ENCODE results near the gene AIFM3. TPM values are rescaled to one million over a fixed set of nuclear protein-coding genes. Genes with fewer than 3 reads are reported as not detected.
"Not testable (repeated sequence)": the region's sequence is repeated elsewhere in the genome, so short reads cannot be mapped to it uniquely, and the experiment has no call there.

Gene AIFM3
- total RNA-seq, 2 donors from 2014 or later = 0.34 to 1.2 TPM

DNA sequence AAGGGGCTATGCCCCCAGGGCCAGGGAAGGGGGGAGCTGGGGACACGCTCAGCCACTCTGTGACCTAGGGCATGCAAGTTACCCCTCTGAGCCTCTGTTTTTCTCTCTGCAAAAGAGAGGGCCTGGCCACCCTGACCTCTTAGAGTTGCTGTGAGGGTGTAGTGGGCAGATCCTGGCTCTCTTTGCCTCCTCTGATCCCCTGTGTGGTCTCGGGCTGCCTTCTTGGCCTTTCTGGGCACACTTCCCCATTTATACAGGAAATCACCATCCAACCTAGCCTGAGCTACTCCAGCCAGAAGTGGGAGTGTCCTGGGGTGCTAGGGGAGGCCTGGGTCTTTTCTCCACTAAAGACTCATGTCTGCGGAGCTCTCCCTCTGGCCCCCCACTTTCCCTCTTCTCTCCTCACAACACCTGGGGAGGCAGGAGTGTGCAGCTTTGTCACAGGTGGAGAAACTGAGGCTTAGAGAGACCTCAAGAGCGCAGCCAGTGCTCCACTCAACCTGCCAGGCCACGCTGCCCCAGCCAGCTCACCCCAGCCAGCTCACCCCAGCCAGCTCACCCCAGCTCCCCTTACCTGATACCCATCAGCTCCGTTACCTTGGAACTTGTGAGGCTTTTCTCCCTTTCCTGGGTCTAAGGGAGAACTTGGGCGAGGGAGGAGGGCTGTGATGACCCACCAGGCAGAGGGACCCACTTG is 1.4 kb downstream of the AIFM3 start:
- DNase-seq (no peak), ATAC-seq (no peak)
- Mint-ChIP-seq H3K4me1 (peaks cover 8% of the 10 kb centered on the region), H3K4me3 (no peak overlapping the region), H3K36me3 (ENCODE audit: low read depth) (no peaks in the 10 kb centered on the region), H3K27me3 (no peaks in the 10 kb centered on the region), H3K27ac (no peak overlapping the region)
- H3K9me3 ChIP-seq (ENCODE audit: control insufficient read depth, low read length, poor library complexity, severe bottlenecking) = no peaks in the 10 kb centered on the region

DNA sequence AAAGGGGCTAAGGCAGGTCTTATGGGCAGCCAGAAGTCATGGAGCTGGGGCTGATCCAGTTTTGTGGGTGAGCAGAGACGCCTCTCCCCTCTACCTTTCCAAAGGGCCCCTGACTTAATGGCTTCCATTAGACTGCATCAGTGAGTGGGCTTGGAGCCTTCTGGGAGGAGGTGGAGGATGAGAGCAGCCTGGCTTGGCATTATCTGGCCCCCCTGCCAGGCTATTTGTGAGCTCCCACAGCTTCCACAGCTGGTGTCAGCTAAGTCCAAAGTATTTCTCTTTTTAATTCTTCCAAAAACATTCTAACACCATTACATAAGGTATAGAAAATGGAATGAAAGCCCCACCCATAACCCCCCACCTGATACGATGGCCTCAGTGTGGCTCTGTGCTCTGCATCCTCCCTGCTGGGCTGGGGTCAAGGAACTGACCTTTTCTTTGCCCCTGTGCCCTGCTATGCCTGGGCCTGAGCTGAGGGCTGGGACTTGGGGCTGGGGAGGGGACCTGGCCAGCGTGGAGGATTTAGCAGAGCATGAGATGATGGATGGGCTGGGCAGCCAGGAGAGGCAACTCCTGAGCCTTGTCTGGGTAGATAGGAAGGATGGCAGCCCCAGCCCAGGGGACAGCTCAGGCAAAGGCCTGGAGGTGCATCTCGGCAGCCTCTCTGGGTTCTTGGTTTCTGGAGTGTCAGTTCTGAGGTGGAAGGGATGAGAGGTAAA is 4.0 kb downstream of the AIFM3 start:
- H3K4me3 Mint-ChIP-seq = no peak overlapping the region
- H3K27me3 Mint-ChIP-seq = no peaks in the 10 kb centered on the region
- ATAC-seq = no peak
- no peak for DNase-seq
- H3K9me3 ChIP-seq (ENCODE audit: control insufficient read depth, low read length, poor library complexity, severe bottlenecking) = no peaks in the 10 kb centered on the region
- H3K27ac Mint-ChIP-seq = no peak overlapping the region
- peaks cover 2% of the 10 kb centered on the region for H3K36me3 Mint-ChIP-seq (ENCODE audit: low read depth)
- peaks cover 3% of the 10 kb centered on the region for H3K4me1 Mint-ChIP-seq

DNA sequence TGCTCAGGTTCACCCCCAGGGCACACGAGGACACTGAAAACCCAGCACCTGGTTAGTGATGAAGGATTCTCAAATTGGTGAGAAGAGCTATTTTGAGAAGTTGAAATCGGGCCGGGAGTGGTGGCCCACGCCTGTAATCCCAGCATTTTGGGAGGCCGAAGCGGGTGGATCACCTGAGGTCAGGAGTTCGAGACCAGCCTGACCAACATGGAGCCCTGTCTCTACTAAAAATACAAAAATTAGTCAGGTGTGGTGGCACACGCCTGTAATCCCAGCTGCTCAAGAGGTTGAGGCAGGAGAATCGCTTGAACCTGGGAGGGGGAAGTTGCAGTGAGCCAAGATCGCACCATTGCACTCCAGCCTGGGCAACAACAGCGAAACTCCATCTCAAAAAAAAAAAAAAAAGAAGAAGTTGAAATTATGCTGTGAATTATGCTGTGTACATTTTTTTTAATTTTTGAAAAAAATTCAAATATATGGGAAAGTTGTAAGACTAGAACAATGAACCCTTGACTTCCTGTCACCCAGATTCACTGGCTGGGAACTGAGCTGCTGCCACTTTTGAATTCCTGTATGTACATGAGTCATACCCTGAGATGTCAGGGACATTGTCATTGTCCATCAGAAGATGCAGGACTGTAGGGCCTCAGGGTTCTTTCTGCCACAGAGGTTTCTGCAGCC is 5.1 kb downstream of the AIFM3 start:
- not testable (repeated sequence) for H3K9me3 ChIP-seq (ENCODE audit: control insufficient read depth, low read length, poor library complexity, severe bottlenecking); ATAC-seq; H3K27me3 Mint-ChIP-seq; H3K4me3 Mint-ChIP-seq; H3K36me3 Mint-ChIP-seq (ENCODE audit: low read depth); H3K4me1 Mint-ChIP-seq; H3K27ac Mint-ChIP-seq; DNase-seq

DNA sequence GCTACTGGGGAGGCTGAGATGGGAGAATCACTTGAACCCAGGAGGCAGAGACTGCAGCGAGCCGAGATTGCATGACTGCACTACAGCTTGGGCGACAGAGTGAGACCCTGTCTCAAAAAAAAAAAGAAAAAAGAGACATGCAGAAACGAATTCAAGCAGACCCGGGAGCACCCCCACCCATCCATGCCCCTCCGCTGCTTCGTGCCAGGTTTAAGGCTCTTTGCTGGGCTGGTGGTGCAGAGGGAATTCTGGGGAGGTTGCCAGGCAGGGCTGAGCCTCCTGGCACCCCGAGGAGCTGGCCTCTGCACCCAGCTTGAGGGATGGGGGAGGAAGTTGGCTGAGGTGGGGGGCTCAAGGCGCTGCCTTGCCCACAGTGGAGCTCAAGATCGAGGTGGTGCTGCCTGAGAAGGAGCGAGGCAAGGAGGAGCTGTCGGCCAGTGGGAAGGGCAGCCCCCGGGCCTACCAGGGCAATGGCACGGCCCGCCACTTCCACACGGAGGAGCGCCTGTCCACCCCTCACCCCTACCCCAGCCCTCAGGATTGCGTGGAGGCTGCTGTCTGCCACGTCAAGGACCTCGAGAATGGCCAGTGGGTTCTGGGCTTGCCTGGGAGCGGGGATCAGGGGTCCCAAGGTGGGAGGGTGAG is 6.0 kb downstream of the AIFM3 start:
- Mint-ChIP-seq H3K27ac (no peak overlapping the region), H3K4me3 (no peak overlapping the region), H3K36me3 (ENCODE audit: low read depth) (peaks cover 2% of the 10 kb centered on the region), H3K4me1 (peaks cover 4% of the 10 kb centered on the region), H3K27me3 (no peaks in the 10 kb centered on the region)
- DNase-seq (no peak), ATAC-seq (no peak)
- H3K9me3 ChIP-seq (ENCODE audit: control insufficient read depth, low read length, poor library complexity, severe bottlenecking) = no peaks in the 10 kb centered on the region

DNA sequence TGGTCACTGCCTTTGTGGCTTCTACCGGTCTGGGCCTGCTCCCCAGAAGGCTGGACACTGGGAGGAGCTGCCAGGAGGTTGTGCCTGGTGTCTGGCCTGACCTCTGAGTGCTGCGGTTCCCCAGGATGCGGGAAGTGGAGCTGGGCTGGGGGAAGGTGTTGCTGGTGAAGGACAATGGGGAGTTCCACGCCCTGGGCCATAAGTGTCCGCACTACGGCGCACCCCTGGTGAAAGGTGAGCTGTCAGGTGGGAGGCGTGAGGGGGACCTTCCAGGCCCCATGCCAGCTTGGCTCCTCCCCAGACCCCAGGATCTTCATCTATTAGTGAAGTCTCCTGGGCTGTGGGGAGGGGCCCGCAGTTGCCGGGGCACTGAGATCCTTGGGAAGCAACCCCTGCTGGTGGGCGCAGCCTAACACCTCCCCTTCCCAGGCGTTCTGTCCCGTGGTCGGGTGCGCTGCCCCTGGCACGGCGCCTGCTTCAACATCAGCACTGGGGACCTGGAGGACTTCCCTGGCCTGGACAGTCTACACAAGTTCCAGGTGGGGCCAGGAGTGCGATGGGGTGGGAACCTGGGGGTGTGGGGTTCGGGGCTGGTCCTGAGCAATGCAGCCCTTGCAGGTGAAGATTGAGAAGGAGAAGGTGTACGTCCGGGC is 6.7 kb downstream of the AIFM3 start:
- Mint-ChIP-seq H3K36me3 (ENCODE audit: low read depth) (peaks cover 2% of the 10 kb centered on the region), H3K4me3 (no peak overlapping the region), H3K4me1 (peaks cover 4% of the 10 kb centered on the region), H3K27me3 (no peaks in the 10 kb centered on the region), H3K27ac (peak overlapping the region; percentile 8)
- no peak for ATAC-seq
- DNase-seq = no peak
- H3K9me3 ChIP-seq (ENCODE audit: control insufficient read depth, low read length, poor library complexity, severe bottlenecking) = no peaks in the 10 kb centered on the region

DNA sequence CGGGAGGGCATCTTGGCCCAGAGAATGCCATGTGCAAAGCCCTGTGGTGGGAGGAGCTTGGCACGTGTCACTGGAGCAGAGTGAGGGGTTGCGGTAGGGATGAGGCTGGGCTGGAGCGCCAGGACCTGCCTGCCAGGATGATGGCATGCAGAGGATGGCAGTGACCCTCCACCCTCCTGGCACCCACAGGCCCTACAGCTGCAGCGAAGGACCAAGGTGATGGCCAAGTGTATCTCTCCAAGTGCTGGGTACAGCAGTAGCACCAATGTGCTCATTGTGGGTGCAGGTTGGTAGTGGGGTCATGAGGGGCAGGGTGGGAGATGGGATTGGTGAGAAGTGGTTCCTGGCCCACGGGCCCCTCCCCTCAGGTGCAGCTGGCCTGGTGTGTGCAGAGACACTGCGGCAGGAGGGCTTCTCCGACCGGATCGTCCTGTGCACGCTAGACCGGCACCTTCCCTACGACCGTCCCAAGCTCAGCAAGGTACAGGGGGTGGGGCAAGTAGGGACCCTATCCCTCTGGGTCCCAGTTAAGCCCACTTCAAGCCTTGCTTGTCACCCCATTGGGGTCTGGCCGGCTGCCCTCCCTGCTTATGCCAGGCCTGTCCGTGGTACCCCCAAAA is 7.4 kb downstream of the AIFM3 start:
- Mint-ChIP-seq H3K27ac (peak overlapping the region; percentile 8), H3K27me3 (no peaks in the 10 kb centered on the region), H3K36me3 (ENCODE audit: low read depth) (peaks cover 2% of the 10 kb centered on the region), H3K4me1 (peaks cover 9% of the 10 kb centered on the region), H3K4me3 (no peak overlapping the region)
- DNase-seq (no peak), ATAC-seq (no peak)
- no peaks in the 10 kb centered on the region for H3K9me3 ChIP-seq (ENCODE audit: control insufficient read depth, low read length, poor library complexity, severe bottlenecking)

DNA sequence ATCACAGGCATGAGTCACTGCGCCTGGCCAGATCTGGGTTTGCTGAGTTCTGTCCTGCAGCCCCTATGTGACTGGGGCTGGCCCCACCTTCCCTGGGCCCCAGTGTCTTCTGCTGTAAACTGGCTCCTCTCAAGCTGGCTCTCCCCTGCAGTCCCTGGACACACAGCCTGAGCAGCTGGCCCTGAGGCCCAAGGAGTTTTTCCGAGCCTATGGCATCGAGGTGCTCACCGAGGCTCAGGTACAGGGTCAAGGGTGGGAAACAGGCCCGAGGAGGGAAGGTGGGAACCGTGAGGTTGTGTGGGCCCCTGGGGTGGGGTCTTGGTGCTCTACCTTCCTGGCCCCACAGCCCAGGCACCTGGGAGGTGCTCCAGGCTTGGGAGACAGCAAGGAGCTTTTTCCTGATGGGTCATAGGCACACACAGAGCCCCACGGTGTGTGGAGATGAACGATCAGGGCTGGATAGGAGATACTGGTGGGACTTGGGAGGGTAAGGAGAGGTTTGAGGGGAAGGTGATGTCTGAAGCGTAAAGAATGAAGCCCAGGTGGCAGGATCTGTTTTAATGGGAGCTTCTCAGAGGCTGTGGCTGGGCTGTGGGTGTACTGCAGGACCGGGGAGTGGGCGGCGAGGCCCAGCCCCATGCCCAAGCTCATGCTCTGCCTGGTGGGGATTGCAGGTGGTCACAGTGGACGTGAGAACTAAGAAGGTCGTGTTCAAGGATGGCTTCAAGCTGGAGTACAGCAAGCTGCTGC is 8.7 kb downstream of the AIFM3 start:
- no peak overlapping the region for H3K27ac Mint-ChIP-seq
- no peaks in the 10 kb centered on the region for H3K9me3 ChIP-seq (ENCODE audit: control insufficient read depth, low read length, poor library complexity, severe bottlenecking)
- ATAC-seq (no peak), DNase-seq (no peak)
- H3K4me1 Mint-ChIP-seq = peaks cover 17% of the 10 kb centered on the region
- H3K36me3 Mint-ChIP-seq (ENCODE audit: low read depth) = peaks cover 2% of the 10 kb centered on the region
- H3K4me3 Mint-ChIP-seq = no peak overlapping the region
- no peaks in the 10 kb centered on the region for H3K27me3 Mint-ChIP-seq

DNA sequence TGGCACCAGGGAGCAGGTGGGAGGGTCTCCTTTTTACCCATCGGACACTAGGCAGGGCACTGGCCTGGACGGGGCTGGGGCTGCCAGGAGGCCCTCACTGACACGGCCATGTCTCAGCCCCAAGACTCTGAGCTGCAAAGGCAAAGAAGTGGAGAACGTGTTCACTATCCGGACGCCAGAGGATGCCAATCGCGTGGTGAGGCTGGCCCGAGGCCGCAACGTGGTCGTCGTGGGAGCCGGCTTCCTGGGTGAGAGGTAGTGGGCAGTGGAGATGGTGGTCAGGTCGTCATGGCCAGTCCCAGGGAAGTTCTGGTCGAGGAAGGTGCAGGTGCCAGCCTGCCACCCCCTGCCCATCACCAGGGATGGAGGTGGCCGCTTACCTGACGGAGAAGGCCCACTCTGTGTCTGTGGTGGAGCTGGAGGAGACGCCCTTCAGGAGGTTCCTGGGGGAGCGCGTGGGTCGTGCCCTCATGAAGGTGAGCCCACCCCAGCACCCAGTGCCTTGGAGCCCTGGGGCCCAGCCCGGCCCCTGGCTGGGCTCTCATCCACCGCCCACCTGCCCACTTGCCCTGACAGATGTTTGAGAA is 9.3 kb downstream of the AIFM3 start:
- no peaks in the 10 kb centered on the region for H3K9me3 ChIP-seq (ENCODE audit: control insufficient read depth, low read length, poor library complexity, severe bottlenecking)
- ATAC-seq (no peak), DNase-seq (no peak)
- peaks cover 2% of the 10 kb centered on the region for H3K36me3 Mint-ChIP-seq (ENCODE audit: low read depth)
- no peak overlapping the region for H3K4me3 Mint-ChIP-seq
- no peaks in the 10 kb centered on the region for H3K27me3 Mint-ChIP-seq
- H3K4me1 Mint-ChIP-seq = peaks cover 22% of the 10 kb centered on the region
- H3K27ac Mint-ChIP-seq = no peak overlapping the region

DNA sequence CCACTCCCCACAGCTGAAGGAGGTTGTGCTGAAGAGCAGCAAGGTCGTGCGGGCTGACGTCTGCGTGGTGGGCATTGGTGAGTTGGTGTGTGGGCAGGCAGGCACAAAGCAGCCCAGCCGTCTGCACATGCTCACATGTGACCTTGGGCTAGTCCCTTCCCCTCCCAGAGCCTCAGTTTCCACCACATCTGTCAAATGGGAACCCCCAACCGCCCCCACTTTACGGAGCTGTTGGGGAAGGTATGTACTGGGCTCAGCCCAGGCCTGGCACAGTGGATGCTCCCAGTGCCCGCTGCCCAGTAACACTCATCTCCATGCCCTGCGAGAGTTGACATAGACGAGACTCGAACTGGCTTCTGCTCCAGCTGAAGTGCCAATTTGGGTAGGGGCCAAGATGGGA is 10.0 kb downstream of the AIFM3 start:
- H3K27me3 Mint-ChIP-seq = no peaks in the 10 kb centered on the region
- peaks cover 24% of the 10 kb centered on the region for H3K4me1 Mint-ChIP-seq
- no peak for DNase-seq
- H3K36me3 Mint-ChIP-seq (ENCODE audit: low read depth) = peaks cover 2% of the 10 kb centered on the region
- H3K27ac Mint-ChIP-seq = no peak overlapping the region
- H3K9me3 ChIP-seq (ENCODE audit: control insufficient read depth, low read length, poor library complexity, severe bottlenecking) = no peaks in the 10 kb centered on the region
- no peak overlapping the region for H3K4me3 Mint-ChIP-seq
- ATAC-seq = no peak

DNA sequence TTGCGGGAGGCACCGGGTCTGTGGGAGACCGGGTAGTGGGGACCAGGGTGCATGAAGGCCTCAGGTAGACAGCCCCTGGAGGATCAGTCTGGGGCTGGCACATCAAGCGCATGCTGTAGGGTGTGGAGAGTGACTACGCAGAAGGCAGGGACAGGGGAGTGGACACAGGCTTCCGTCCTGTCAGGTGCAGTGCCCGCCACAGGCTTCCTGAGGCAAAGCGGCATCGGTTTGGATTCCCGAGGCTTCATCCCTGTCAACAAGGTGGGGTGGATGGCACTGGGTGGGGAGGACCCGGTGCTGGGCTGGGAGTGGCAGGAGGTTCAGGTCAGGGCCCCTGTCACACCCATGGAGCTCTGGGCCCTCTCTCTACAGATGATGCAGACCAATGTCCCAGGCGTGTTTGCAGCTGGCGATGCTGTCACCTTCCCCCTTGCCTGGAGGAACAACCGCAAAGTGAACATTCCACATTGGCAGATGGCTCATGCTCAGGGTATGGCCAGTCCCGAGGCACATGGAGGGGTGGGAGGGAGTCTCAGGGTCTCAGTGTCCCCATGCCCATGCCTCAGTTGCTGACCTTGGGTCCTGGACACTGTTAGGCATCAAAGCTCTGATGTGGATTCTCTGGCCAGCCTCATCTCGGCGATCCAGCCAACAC is 10.6 kb downstream of the AIFM3 start:
- H3K27ac Mint-ChIP-seq = no peak overlapping the region
- H3K4me1 Mint-ChIP-seq = peaks cover 27% of the 10 kb centered on the region
- no peaks in the 10 kb centered on the region for H3K27me3 Mint-ChIP-seq
- no peak for DNase-seq
- no peaks in the 10 kb centered on the region for H3K9me3 ChIP-seq (ENCODE audit: control insufficient read depth, low read length, poor library complexity, severe bottlenecking)
- no peak overlapping the region for H3K4me3 Mint-ChIP-seq
- ATAC-seq = no peak
- peaks cover 4% of the 10 kb centered on the region for H3K36me3 Mint-ChIP-seq (ENCODE audit: low read depth)

DNA sequence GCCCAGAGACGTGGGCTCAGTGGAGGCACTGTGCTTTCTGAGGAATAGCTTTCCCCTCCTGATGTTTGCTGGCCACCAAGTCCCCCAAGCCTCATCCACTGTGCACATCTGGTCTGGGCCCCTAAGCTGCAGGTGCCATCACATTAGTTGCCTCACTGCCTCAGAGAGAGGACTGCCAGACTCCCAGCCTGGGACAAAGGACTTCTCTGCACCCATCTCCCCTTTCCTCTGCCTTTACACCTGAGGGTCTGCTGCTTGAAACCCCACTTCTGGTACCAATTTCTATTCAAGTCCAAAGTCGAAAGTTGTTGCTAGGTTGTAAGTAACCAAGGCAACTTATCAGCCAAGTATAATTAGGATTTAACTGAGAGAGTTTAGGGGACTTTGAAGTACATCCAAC is 11.4 kb downstream of the AIFM3 start:
- H3K36me3 Mint-ChIP-seq (ENCODE audit: low read depth) = peaks cover 4% of the 10 kb centered on the region
- no peaks in the 10 kb centered on the region for H3K27me3 Mint-ChIP-seq
- no peak overlapping the region for H3K4me3 Mint-ChIP-seq

More for the DNA sequence above, 11.4 kb downstream of the AIFM3 start:
- ATAC-seq (no peak), DNase-seq (no peak)
- no peaks in the 10 kb centered on the region for H3K9me3 ChIP-seq (ENCODE audit: control insufficient read depth, low read length, poor library complexity, severe bottlenecking)
- peaks cover 30% of the 10 kb centered on the region for H3K4me1 Mint-ChIP-seq
- H3K27ac Mint-ChIP-seq = no peak overlapping the region

Measured in T-helper 17 cell (primary cell).